MM.1S (cell line): ENCODE results near the gene TSPYL2.

Experiments used
- DNase-seq: peaks from one replicate; pipeline ENCODE4 v3.0.0-alpha.2; 2015
- H2AFZ ChIP-seq: fragments of 300-600 bp; sonication (generic); 2 replicates; pipeline ENCODE4 v1.6.0; 2016; ENCODE audit warnings: antibody characterized with exemption, low read length
- H3F3A ChIP-seq: fragments of 300-600 bp; sonication (generic); 2 replicates; pipeline ENCODE4 v1.6.1; 2016; ENCODE audit warnings: mild to moderate bottlenecking, antibody characterized with exemption, low read length, moderate library complexity, mixed read lengths; ENCODE audit not compliant: insufficient read depth
- H3K27ac ChIP-seq: fragments of 300-600 bp; sonication (generic); 2 replicates; pipeline ENCODE4 v1.5.1; 2016; ENCODE audit warnings: mild to moderate bottlenecking, low read length
- H3K27me3 ChIP-seq: fragments of 300-600 bp; sonication (generic); replicated peaks from 2 replicates; pipeline ENCODE4 v1.6.0; 2016; ENCODE audit warnings: low read length; ENCODE audit not compliant: insufficient read depth
- H3K36me3 ChIP-seq: fragments of 300-600 bp; sonication (generic); replicated peaks from 2 replicates; pipeline ENCODE4 v1.6.1; 2016; ENCODE audit warnings: mild to moderate bottlenecking, low read length, mixed read lengths; ENCODE audit not compliant: insufficient read depth
- H3K4me1 ChIP-seq: fragments of 300-600 bp; sonication (generic); 2 replicates; pipeline ENCODE4 v1.6.1; 2016; ENCODE audit warnings: low read length, mixed read lengths
- H3K4me2 ChIP-seq: fragments of 300-600 bp; sonication (generic); 2 replicates; pipeline ENCODE4 v1.6.0; 2016; ENCODE audit warnings: low read depth, low read length
- H3K4me3 ChIP-seq: fragments of 300-600 bp; sonication (generic); 2 replicates; pipeline ENCODE4 v1.5.1; 2016; ENCODE audit warnings: low read length, mixed read lengths
- H3K79me2 ChIP-seq: fragments of 300-600 bp; sonication (generic); 2 replicates; pipeline ENCODE4 v1.6.1; 2016; ENCODE audit warnings: mixed run types, low read length, mixed read lengths
- H3K9ac ChIP-seq: fragments of 300-600 bp; sonication (generic); 2 replicates; pipeline ENCODE4 v1.6.1; 2016; ENCODE audit warnings: low read length, mixed read lengths
- H3K9me2 ChIP-seq: fragments of 300-600 bp; sonication (generic); replicated peaks from 2 replicates; pipeline ENCODE4 v1.6.1; 2016; ENCODE audit warnings: mild to moderate bottlenecking, low read length, mixed read lengths; ENCODE audit not compliant: insufficient read depth
- H3K9me3 ChIP-seq: fragments of 300-600 bp; sonication (generic); replicated peaks from 2 replicates; pipeline ENCODE4 v1.6.1; 2016; ENCODE audit warnings: mild to moderate bottlenecking, low read length, mixed read lengths; ENCODE audit not compliant: insufficient read depth
- H4K20me1 ChIP-seq: fragments of 300-600 bp; sonication (generic); 2 replicates; pipeline ENCODE4 v1.6.1; 2016; ENCODE audit warnings: mild to moderate bottlenecking, low read length, moderate library complexity, mixed read lengths; ENCODE audit not compliant: insufficient read depth
- EZH2 ChIP-seq: fragments of 300-600 bp; sonication (generic); optimal IDR thresholded peaks from 2 replicates; pipeline ENCODE3; 2017; ENCODE audit warnings: low read depth, mild to moderate bottlenecking, antibody characterized with exemption, low read length, mixed read lengths
- EZH2phosphoT487 ChIP-seq: fragments of 300-600 bp; sonication (generic); IDR thresholded peaks from 2 replicates; pipeline ENCODE4 v1.6.1; 2018; ENCODE audit warnings: antibody characterized with exemption, low read length
- TF ChIP-seq, protein P1 (sequence below): fragments of 300-600 bp; sonication (generic); IDR thresholded peaks from 2 replicates; pipeline ENCODE4 v1.5.1; 2016; ENCODE audit warnings: antibody characterized with exemption, low read length, mixed read lengths

The TSPYL2 gene

DNA sequence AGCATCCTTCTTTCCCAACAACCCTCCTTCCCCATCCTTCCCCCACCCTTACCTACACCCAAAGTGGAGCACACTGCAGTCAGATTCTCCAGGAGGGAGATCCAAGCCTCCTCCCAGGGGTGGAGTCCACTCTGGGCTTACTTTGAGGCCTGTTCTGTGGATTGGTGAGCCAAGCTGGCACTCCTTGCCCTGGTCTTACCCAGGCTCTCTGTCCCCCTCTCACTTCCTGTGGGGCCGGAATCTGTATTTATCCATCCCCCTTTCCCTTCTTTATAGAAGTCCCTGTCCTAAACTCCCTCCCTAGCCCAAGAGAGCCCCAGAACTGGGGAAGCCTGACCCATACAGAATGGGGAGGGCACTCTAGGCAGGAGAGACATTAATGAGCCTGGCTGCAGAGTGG lies 3.2 kb upstream of the TSPYL2 start:
- H3K4me3 ChIP-seq: no peak overlapping the region
- H3K4me1 ChIP-seq: no peaks in the 10 kb centered on the region
- H3K36me3 ChIP-seq: no peaks in the 10 kb centered on the region
- no peaks in the 10 kb centered on the region for H3K79me2 ChIP-seq
- no peak overlapping the region for H3K27ac ChIP-seq
- DNase-seq: no peak
- TF ChIP-seq, protein P1, sequence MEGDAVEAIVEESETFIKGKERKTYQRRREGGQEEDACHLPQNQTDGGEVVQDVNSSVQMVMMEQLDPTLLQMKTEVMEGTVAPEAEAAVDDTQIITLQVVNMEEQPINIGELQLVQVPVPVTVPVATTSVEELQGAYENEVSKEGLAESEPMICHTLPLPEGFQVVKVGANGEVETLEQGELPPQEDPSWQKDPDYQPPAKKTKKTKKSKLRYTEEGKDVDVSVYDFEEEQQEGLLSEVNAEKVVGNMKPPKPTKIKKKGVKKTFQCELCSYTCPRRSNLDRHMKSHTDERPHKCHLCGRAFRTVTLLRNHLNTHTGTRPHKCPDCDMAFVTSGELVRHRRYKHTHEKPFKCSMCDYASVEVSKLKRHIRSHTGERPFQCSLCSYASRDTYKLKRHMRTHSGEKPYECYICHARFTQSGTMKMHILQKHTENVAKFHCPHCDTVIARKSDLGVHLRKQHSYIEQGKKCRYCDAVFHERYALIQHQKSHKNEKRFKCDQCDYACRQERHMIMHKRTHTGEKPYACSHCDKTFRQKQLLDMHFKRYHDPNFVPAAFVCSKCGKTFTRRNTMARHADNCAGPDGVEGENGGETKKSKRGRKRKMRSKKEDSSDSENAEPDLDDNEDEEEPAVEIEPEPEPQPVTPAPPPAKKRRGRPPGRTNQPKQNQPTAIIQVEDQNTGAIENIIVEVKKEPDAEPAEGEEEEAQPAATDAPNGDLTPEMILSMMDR: no peak
- no peak for TF ChIP-seq EZH2
- no peak for TF ChIP-seq EZH2phosphoT487
- no peak overlapping the region for H3K9ac ChIP-seq
- peaks cover 4% of the 10 kb centered on the region; the same call in 1 of the 2 replicates for H3F3A ChIP-seq
- no peaks in the 10 kb centered on the region for H3K9me3 ChIP-seq
- no peaks in the 10 kb centered on the region for H4K20me1 ChIP-seq
- no peak overlapping the region for H3K4me2 ChIP-seq
- H3K27me3 ChIP-seq: no peaks in the 10 kb centered on the region
- H3K9me2 ChIP-seq: no peaks in the 10 kb centered on the region
- no peak overlapping the region for H2AFZ ChIP-seq

DNA sequence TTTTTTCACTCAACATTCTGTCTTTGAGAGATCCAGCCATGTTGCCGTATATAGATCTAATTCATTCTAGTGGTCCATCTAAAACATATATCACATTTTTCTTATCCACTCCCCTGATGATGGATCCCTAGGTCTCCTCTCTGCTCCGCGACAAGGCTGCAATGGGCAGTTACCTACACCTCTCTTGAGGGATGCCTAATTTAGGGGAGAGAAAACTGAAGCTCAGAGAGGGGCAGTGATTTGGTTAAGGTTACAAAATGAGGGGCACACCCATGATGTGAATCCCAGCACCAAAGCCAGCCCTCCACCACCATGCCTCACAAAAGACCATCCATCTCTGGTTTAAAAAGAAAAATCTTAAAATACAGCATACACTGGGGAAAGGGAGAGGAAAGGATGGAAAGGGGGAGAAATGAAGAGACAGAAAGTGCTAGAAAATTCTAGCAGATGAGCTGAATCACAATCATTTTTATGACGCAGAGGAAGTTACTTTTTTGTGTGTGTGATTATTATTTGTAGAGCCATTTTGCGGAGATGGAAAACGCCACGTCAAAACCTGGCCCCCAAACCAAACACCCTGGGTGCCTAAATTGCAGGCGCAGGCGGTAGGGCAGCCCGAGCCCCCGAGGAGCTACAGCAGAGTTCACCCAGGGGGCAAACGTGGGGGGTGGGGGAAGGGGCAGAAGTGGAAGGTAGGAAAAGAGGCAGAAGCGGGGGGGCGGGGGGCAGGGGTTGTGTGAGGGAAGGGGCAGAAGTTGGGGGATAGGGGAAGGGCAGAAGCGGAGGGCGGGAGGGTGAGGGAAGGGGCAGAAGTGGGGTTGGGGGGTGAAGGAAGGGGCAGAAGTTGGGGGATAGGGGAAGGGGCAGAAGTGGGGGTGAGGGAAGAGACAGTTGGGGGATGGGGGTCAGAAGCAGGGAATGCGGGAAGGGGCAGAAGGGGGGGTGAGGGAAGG lies 1.3 kb upstream of the TSPYL2 start:
- DNase-seq: no peak
- TF ChIP-seq EZH2phosphoT487 (no peak), EZH2 (no peak)
- TF ChIP-seq, protein P1: no peak
- no peak overlapping the region for H3K4me3 ChIP-seq

DNA sequence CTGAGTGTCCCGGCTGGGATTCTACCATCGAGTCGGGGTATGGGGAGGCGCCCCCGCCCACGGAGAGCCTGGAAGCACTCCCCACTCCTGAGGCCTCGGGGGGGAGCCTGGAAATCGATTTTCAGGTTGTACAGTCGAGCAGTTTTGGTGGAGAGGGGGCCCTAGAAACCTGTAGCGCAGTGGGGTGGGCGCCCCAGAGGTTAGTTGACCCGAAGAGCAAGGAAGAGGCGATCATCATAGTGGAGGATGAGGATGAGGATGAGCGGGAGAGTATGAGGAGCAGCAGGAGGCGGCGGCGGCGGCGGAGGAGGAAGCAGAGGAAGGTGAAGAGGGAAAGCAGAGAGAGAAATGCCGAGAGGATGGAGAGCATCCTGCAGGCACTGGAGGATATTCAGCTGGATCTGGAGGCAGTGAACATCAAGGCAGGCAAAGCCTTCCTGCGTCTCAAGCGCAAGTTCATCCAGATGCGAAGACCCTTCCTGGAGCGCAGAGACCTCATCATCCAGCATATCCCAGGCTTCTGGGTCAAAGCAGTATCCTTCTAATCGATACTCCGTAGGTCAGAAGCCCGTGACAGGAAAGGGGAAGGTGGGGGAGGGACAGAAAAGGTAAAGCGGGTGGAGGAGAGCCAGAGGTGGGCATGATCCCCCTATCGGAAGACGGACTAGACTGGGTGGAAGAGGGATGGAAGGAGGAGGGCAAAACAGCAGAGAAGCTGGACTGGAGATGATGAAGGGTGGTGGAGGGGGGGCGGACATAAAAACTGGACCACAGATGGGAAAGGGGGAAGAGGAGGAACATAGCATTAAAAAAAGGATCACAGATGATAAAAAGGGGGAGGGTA lies 828 bp downstream of the TSPYL2 start:
- Histone ChIP-seq H3K36me3 (no peaks in the 10 kb centered on the region), H3K79me2 (no peaks in the 10 kb centered on the region), H3K4me3 (peak overlapping the region; percentile 73), H3K27me3 (no peaks in the 10 kb centered on the region), H3K4me1 (no peaks in the 10 kb centered on the region), H3F3A (no peaks in the 10 kb centered on the region), H3K9me2 (no peaks in the 10 kb centered on the region), H3K9ac (peak overlapping the region; percentile 71), H3K9me3 (no peaks in the 10 kb centered on the region), H4K20me1 (no peaks in the 10 kb centered on the region), H2AFZ (peak overlapping the region; percentile 45; the same call in 1 of the 2 replicates), H3K4me2 (peak overlapping the region; percentile 72; the same call in 1 of the 2 replicates), H3K27ac (no peak overlapping the region; the same call in 1 of the 2 replicates)
- DNase-seq: no peak
- no peak for TF ChIP-seq EZH2
- no peak for TF ChIP-seq EZH2phosphoT487
- TF ChIP-seq, protein P1: no peak

More for the DNA sequence above, 1.3 kb upstream of the TSPYL2 start:
- H3K36me3 ChIP-seq: no peaks in the 10 kb centered on the region
- no peak overlapping the region for H3K27ac ChIP-seq
- no peak overlapping the region for H3K9ac ChIP-seq
- no peaks in the 10 kb centered on the region for H3K4me1 ChIP-seq
- H3K79me2 ChIP-seq: no peaks in the 10 kb centered on the region
- no peaks in the 10 kb centered on the region for H3K9me2 ChIP-seq
- no peak overlapping the region for H2AFZ ChIP-seq
- H3K27me3 ChIP-seq: no peaks in the 10 kb centered on the region
- no peaks in the 10 kb centered on the region for H3F3A ChIP-seq
- H4K20me1 ChIP-seq: no peaks in the 10 kb centered on the region
- H3K9me3 ChIP-seq: no peaks in the 10 kb centered on the region
- H3K4me2 ChIP-seq: no peak overlapping the region
